HepG2 (cell line): ENCODE data around the gene FUT6. TPM values are rescaled to one million over a fixed set of nuclear protein-coding genes. Genes with fewer than 3 reads are reported as not detected.
A peak's percentile ranks its signal among the peaks of the same experiment; 100 is the strongest.

Experiments
- ZFP90 ChIP-seq: sonication (generic); formaldehyde crosslinking; IDR thresholded peaks from 2 replicates; pipeline ENCODE4 v1.8.0; 2022; ENCODE audit warnings: missing genetic modification reagents, mild to moderate bottlenecking, inconsistent platforms, borderline replicate concordance
- ZKSCAN5 ChIP-seq: sonication (generic); formaldehyde crosslinking; IDR thresholded peaks from 2 replicates; pipeline ENCODE4 v1.5.1; 2020; ENCODE audit warnings: mild to moderate bottlenecking, missing genetic modification reagents
- polyA plus RNA-seq, 8 experiments: library from polyadenylated mRNA; depleted of rRNA in 3 of 8; stranded (reverse) in 7 of 8; unstranded in 1 of 8; fragments of >200 nt; fragmentation: Illumina TruSeq in 4 of 8; extraction: Trizol in 4 of 8; gene quantifications; 2 replicates each; pipeline versions ENCODE4 v1.2.1 to v1.2.3, GENCODE V29; 2011 to 2016; ENCODE audit warnings: low read depth in 4 of 8, missing spikeins in 1 of 8, mixed read lengths in 1 of 8; ENCODE audit not compliant: insufficient read depth in 1 of 8
- total RNA-seq, 5 experiments: library from RNA; depleted of rRNA; stranded (reverse); fragments of >200 nt; fragmentation: Illumina TruSeq; extraction: Trizol; gene quantifications; 2 replicates each; pipeline ENCODE4 v1.2.3, GENCODE V29; 2016; ENCODE audit warnings: low read depth in 1 of 5
- TF ChIP-seq, protein P1 (sequence below), 2 experiments: fragments of 450-650 bp in 1 of 2; sonication (generic) in 1 of 2; formaldehyde crosslinking in 1 of 2; IDR thresholded peaks; 2 replicates each; pipeline versions ENCODE4 v1.6.1 to v1.8.0; 2016 to 2022; ENCODE audit warnings: antibody characterized with exemption in 1 of 2, mild to moderate bottlenecking in 1 of 2, missing genetic modification reagents in 1 of 2
- TF ChIP-seq, protein P2 (sequence below): IDR thresholded peaks from 2 replicates; pipeline ENCODE4 v1.6.1; 2016; ENCODE audit warnings: mild to moderate bottlenecking, missing biosample characterization, missing genetic modification reagents
- TF ChIP-seq, protein P3 (sequence below): sonication (generic); formaldehyde crosslinking; IDR thresholded peaks from 2 replicates; pipeline ENCODE4 v1.4.0; 2020; ENCODE audit warnings: mild to moderate bottlenecking, missing genetic modification reagents
- TF ChIP-seq, protein P4 (sequence below): sonication (generic); formaldehyde crosslinking; IDR thresholded peaks from 2 replicates; pipeline ENCODE4 v1.9.0; 2021; ENCODE audit warnings: mild to moderate bottlenecking, missing genetic modification reagents
- TF ChIP-seq, protein P5 (sequence below): sonication (generic); formaldehyde crosslinking; conservative IDR thresholded peaks from 2 replicates; pipeline ENCODE4 v1.4.0; 2020; ENCODE audit warnings: missing genetic modification reagents

Gene FUT6
- total and polyA plus RNA-seq, 2 of the 13 experiments (the other 11 are each of a cell fraction or from before 2014, with no cell fraction given): 8.2 to 27.7 TPM

DNA sequence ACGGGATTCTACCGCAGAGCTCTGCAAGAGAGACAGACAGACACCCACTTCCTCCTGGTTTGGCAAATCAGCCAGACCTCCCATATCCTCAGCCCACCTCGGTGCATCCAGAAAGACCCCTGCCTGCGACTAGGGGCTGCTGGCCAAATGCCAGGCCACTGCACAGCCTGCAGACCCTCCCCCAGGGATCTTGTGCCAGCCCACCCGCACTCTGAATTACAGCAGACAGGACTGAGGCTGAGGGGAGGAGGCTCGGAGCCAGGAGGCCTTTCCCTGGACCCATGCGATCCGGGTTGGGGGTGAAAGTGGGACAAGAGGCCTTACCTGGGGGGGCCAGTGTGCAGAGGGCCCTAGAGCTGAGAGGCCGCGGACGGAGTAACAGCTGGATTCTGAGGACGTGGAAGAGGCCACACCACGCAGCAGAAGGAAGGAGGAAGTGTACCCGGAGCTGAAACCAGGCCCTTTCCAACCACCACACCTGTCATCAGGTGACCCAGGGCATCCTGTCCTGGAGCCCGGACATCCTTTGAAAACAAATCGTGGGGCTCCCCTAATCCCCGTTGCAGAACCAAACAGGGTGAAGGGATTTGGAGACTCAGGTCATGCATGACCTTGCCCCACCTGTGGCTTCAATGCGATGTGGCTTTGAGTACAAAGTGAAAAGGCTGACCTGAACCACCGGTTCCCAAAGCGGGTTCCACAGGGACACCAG lies 993 bp downstream of the FUT6 start (continued):
- TF ChIP-seq, protein P1, sequence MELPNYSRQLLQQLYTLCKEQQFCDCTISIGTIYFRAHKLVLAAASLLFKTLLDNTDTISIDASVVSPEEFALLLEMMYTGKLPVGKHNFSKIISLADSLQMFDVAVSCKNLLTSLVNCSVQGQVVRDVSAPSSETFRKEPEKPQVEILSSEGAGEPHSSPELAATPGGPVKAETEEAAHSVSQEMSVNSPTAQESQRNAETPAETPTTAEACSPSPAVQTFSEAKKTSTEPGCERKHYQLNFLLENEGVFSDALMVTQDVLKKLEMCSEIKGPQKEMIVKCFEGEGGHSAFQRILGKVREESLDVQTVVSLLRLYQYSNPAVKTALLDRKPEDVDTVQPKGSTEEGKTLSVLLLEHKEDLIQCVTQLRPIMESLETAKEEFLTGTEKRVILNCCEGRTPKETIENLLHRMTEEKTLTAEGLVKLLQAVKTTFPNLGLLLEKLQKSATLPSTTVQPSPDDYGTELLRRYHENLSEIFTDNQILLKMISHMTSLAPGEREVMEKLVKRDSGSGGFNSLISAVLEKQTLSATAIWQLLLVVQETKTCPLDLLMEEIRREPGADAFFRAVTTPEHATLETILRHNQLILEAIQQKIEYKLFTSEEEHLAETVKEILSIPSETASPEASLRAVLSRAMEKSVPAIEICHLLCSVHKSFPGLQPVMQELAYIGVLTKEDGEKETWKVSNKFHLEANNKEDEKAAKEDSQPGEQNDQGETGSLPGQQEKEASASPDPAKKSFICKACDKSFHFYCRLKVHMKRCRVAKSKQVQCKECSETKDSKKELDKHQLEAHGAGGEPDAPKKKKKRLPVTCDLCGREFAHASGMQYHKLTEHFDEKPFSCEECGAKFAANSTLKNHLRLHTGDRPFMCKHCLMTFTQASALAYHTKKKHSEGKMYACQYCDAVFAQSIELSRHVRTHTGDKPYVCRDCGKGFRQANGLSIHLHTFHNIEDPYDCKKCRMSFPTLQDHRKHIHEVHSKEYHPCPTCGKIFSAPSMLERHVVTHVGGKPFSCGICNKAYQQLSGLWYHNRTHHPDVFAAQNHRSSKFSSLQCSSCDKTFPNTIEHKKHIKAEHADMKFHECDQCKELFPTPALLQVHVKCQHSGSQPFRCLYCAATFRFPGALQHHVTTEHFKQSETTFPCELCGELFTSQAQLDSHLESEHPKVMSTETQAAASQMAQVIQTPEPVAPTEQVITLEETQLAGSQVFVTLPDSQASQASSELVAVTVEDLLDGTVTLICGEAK (IDR thresholded peaks at IDR 0.05): no peak
- TF ChIP-seq, protein P1 (CRISPR knock-in tag; IDR thresholded peaks at IDR 0.05): 0 out of 2 replicates have a peak, but pooled peaks have one; percentile 33
- TF ChIP-seq, protein P2, sequence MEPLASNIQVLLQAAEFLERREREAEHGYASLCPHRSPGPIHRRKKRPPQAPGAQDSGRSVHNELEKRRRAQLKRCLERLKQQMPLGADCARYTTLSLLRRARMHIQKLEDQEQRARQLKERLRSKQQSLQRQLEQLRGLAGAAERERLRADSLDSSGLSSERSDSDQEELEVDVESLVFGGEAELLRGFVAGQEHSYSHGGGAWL: no peak
- TF ChIP-seq, protein P3, sequence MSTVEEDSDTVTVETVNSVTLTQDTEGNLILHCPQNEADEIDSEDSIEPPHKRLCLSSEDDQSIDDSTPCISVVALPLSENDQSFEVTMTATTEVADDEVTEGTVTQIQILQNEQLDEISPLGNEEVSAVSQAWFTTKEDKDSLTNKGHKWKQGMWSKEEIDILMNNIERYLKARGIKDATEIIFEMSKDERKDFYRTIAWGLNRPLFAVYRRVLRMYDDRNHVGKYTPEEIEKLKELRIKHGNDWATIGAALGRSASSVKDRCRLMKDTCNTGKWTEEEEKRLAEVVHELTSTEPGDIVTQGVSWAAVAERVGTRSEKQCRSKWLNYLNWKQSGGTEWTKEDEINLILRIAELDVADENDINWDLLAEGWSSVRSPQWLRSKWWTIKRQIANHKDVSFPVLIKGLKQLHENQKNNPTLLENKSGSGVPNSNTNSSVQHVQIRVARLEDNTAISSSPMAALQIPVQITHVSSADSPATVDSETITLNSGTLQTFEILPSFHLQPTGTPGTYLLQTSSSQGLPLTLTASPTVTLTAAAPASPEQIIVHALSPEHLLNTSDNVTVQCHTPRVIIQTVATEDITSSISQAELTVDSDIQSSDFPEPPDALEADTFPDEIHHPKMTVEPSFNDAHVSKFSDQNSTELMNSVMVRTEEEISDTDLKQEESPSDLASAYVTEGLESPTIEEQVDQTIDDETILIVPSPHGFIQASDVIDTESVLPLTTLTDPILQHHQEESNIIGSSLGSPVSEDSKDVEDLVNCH (CRISPR knock-in tag): no peak
- TF ChIP-seq, protein P4, sequence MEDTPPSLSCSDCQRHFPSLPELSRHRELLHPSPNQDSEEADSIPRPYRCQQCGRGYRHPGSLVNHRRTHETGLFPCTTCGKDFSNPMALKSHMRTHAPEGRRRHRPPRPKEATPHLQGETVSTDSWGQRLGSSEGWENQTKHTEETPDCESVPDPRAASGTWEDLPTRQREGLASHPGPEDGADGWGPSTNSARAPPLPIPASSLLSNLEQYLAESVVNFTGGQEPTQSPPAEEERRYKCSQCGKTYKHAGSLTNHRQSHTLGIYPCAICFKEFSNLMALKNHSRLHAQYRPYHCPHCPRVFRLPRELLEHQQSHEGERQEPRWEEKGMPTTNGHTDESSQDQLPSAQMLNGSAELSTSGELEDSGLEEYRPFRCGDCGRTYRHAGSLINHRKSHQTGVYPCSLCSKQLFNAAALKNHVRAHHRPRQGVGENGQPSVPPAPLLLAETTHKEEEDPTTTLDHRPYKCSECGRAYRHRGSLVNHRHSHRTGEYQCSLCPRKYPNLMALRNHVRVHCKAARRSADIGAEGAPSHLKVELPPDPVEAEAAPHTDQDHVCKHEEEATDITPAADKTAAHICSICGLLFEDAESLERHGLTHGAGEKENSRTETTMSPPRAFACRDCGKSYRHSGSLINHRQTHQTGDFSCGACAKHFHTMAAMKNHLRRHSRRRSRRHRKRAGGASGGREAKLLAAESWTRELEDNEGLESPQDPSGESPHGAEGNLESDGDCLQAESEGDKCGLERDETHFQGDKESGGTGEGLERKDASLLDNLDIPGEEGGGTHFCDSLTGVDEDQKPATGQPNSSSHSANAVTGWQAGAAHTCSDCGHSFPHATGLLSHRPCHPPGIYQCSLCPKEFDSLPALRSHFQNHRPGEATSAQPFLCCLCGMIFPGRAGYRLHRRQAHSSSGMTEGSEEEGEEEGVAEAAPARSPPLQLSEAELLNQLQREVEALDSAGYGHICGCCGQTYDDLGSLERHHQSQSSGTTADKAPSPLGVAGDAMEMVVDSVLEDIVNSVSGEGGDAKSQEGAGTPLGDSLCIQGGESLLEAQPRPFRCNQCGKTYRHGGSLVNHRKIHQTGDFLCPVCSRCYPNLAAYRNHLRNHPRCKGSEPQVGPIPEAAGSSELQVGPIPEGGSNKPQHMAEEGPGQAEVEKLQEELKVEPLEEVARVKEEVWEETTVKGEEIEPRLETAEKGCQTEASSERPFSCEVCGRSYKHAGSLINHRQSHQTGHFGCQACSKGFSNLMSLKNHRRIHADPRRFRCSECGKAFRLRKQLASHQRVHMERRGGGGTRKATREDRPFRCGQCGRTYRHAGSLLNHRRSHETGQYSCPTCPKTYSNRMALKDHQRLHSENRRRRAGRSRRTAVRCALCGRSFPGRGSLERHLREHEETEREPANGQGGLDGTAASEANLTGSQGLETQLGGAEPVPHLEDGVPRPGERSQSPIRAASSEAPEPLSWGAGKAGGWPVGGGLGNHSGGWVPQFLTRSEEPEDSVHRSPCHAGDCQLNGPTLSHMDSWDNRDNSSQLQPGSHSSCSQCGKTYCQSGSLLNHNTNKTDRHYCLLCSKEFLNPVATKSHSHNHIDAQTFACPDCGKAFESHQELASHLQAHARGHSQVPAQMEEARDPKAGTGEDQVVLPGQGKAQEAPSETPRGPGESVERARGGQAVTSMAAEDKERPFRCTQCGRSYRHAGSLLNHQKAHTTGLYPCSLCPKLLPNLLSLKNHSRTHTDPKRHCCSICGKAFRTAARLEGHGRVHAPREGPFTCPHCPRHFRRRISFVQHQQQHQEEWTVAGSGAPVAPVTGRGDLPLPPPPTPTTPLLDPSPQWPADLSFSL (CRISPR knock-in tag): no peak
- TF ChIP-seq, protein P5, sequence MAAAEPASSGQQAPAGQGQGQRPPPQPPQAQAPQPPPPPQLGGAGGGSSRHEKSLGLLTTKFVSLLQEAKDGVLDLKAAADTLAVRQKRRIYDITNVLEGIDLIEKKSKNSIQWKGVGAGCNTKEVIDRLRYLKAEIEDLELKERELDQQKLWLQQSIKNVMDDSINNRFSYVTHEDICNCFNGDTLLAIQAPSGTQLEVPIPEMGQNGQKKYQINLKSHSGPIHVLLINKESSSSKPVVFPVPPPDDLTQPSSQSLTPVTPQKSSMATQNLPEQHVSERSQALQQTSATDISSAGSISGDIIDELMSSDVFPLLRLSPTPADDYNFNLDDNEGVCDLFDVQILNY (CRISPR knock-in tag): no peak
- TF ChIP-seq ZKSCAN5 (CRISPR knock-in tag) (no peak), ZFP90 (CRISPR knock-in tag) (no peak)
